AG08395 (cell line): Measurements from ENCODE around the gene NRIP2.

Experiments
- DNase-seq: peaks from one replicate; pipeline ENCODE4 v3.0.0; 2012; ENCODE audit warnings: mixed read lengths, low spot score

The NRIP2 gene

GRCh38 chr12:2844786-2845185 lies 10.0 kb upstream of the NRIP2 start:
- no peak for DNase-seq

GRCh38 chr12:2842948-2843347 lies 8.1 kb upstream of the NRIP2 start:
- no peak for DNase-seq

GRCh38 chr12:2841056-2841650 lies 6.3 kb upstream of the NRIP2 start:
- no peak for DNase-seq

GRCh38 chr12:2836574-2836973 lies 1.7 kb upstream of the NRIP2 start:
- DNase-seq = no peak

- no peak for DNase-seq
Measured at GRCh38 chr12:2835691-2836403, 1.0 kb upstream of the NRIP2 start.

GRCh38 chr12:2833810-2834209 lies 1.0 kb downstream of the NRIP2 start:
- no peak for DNase-seq

- no peak for DNase-seq
Measured at GRCh38 chr12:2833327-2833726, 1.5 kb downstream of the NRIP2 start.

- no peak for DNase-seq
Measured at GRCh38 chr12:2832550-2833127, 2.2 kb downstream of the NRIP2 start.

- no peak for DNase-seq
Measured at GRCh38 chr12:2829275-2829674, 5.6 kb downstream of the NRIP2 start.

- DNase-seq = no peak
Measured at GRCh38 chr12:2826721-2827515, 7.9 kb downstream of the NRIP2 start.

- DNase-seq = no peak
Measured at GRCh38 chr12:2826036-2826435, 8.8 kb downstream of the NRIP2 start.

GRCh38 chr12:2825132-2825531 lies 9.7 kb downstream of the NRIP2 start:
- DNase-seq = no peak

- no peak for DNase-seq
Measured at GRCh38 chr12:2824541-2824940, 10.3 kb downstream of the NRIP2 start.

- no peak for DNase-seq
Measured at GRCh38 chr12:2823483-2823882, 11.4 kb downstream of the NRIP2 start.

- DNase-seq = no peak
Measured at GRCh38 chr12:2820432-2820831, 14.4 kb downstream of the NRIP2 start.

GRCh38 chr12:2819810-2820209 lies 15.0 kb downstream of the NRIP2 start:
- no peak for DNase-seq

GRCh38 chr12:2813214-2814185 lies 21.3 kb downstream of the NRIP2 start:
- peak; percentile 75 for DNase-seq

GRCh38 chr12:2812290-2813213 lies 22.3 kb downstream of the NRIP2 start, which contains the start of gene ITFG2:
ITFG2 (plus strand) TSS chr12:2812668; CDS start chr12:2812761, 93 bp downstream.
- DNase-seq = peak; percentile 98

- no peak for DNase-seq
Measured at GRCh38 chr12:2811801-2812200, 23.0 kb downstream of the NRIP2 start.

- DNase-seq = no peak
Measured at GRCh38 chr12:2806700-2807099, 28.1 kb downstream of the NRIP2 start.
